Measurements from ENCODE around the gene GRAMD1A. TPM values are rescaled to one million over a fixed set of nuclear protein-coding genes. Genes with fewer than 3 reads are reported as not detected.

Gene GRAMD1A
- total RNA-seq, 1 experiment from 2014 or later, result 14.1 TPM

DNA sequence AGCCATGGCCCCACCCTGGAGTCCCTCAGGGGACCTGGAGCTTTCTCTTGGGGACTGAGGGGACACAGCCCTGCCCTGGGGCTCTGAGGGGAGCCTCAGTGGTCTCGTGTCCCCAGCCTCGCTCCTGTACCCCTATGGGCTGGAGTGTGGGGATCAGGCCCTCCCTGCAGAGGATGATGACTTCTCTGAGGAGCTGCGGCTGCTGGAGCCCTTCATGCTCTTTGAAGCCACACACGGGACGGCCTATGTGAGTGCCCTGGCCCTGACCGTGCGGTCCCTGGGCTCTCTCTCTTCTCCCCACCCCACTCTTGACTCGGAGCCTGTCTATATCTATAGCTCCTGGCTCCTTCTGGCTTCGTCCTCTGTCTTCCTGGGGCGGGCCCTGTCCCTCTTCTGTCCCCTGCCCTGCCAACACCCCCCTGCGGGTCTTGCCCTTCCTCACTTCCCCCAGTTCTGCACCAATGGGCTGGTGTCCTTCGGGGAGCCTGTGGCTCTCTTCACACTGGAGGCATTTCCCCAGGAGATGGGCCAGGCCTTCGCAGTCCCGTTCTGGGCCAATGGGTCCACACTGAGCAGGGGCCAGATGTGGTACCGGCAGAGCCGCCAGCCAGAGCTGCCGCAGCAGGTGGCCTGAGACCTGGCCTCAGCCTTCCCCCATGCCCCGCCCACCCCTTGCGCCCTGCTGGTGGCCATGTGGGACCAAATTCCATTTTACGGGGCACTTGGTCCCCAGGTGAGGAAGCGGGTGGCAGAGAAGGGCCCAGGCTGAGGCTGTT is 74.5 kb downstream of the GRAMD1A start:
- DNase-seq (ENCODE audit: low read depth), result no peak

- no peak for DNase-seq (ENCODE audit: low read depth)
Observed at GRCh38 chr19:35075202-35076025, 75.3 kb downstream of the GRAMD1A start.

DNA sequence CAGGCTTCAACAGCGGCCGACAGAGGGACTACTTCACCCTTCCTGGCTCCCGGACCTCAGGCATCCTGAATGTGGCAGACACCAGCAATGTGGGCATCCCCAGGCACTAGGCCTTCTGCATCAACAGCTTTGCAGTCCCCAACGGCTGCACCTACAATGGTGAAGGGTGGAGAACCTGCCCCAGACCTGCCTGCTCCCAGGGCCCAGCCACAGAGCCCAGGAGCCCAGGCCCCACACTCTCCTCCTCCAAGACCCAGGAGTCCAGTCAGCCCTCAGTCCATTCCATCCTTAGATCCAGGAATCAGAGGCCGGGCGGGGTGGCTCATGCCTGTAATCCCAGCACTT is 75.9 kb downstream of the GRAMD1A start:
- no peak for DNase-seq (ENCODE audit: low read depth)

Other genes with a start within 250 kb of the GRAMD1A start
- 3.8 and 7.5 TPM in 2 replicates for gene ZNF599, start 227.1 kb upstream of the GRAMD1A start, total RNA-seq (2014; rRNA removed; shearing (Covaris generic))
- gene ZNF30, start 73.4 kb upstream of the GRAMD1A start, total RNA-seq (2014; rRNA removed; shearing (Covaris generic)), result 2.1 and 2.9 TPM in 2 replicates
- 1.8 and 1.9 TPM in 2 replicates for gene ZNF792, start 36.1 kb upstream of the GRAMD1A start, total RNA-seq (2014; rRNA removed; shearing (Covaris generic))
- gene SCN1B, start 30.1 kb downstream of the GRAMD1A start, total RNA-seq (2014; rRNA removed; shearing (Covaris generic)), result 2.9 and 6.6 TPM in 2 replicates
- not detected in 2 replicates for gene HPN, start 41.4 kb downstream of the GRAMD1A start, total RNA-seq (2014; rRNA removed; shearing (Covaris generic))
- gene FXYD3, start 115.5 kb downstream of the GRAMD1A start, total RNA-seq (2014; rRNA removed; shearing (Covaris generic)), result not detected in 2 replicates
- not detected in 2 replicates for gene LGI4, start 134.7 kb downstream of the GRAMD1A start, total RNA-seq (2014; rRNA removed; shearing (Covaris generic))
- gene FXYD1, start 138.5 kb downstream of the GRAMD1A start, total RNA-seq (2014; rRNA removed; shearing (Covaris generic)), result not detected in 2 replicates
- gene FXYD7, start 142.9 kb downstream of the GRAMD1A start, total RNA-seq (2014; rRNA removed; shearing (Covaris generic)), result 0.29 TPM in 1 of 2 replicates, not detected in the other
- gene FXYD5, start 154.4 kb downstream of the GRAMD1A start, total RNA-seq (2014; rRNA removed; shearing (Covaris generic)), result 52.2 and 62.1 TPM in 2 replicates
- not detected in 2 replicates for gene FAM187B, start 228.4 kb downstream of the GRAMD1A start, total RNA-seq (2014; rRNA removed; shearing (Covaris generic))
- gene LSR, start 248.7 kb downstream of the GRAMD1A start, total RNA-seq (2014; rRNA removed; shearing (Covaris generic)), result 21.1 and 32.9 TPM in 2 replicates

All from Daoy (cell line).